Measurements from ENCODE around the gene CLDN14. TPM values are rescaled to one million over a fixed set of nuclear protein-coding genes. Genes with fewer than 3 reads are reported as not detected.
A peak's percentile ranks its signal among the peaks of the same experiment; 100 is the strongest.

The CLDN14 gene, protein sequence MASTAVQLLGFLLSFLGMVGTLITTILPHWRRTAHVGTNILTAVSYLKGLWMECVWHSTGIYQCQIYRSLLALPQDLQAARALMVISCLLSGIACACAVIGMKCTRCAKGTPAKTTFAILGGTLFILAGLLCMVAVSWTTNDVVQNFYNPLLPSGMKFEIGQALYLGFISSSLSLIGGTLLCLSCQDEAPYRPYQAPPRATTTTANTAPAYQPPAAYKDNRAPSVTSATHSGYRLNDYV
- not detected in 2 replicates for total RNA-seq (2014; rRNA removed; shearing (Covaris generic))

DNA sequence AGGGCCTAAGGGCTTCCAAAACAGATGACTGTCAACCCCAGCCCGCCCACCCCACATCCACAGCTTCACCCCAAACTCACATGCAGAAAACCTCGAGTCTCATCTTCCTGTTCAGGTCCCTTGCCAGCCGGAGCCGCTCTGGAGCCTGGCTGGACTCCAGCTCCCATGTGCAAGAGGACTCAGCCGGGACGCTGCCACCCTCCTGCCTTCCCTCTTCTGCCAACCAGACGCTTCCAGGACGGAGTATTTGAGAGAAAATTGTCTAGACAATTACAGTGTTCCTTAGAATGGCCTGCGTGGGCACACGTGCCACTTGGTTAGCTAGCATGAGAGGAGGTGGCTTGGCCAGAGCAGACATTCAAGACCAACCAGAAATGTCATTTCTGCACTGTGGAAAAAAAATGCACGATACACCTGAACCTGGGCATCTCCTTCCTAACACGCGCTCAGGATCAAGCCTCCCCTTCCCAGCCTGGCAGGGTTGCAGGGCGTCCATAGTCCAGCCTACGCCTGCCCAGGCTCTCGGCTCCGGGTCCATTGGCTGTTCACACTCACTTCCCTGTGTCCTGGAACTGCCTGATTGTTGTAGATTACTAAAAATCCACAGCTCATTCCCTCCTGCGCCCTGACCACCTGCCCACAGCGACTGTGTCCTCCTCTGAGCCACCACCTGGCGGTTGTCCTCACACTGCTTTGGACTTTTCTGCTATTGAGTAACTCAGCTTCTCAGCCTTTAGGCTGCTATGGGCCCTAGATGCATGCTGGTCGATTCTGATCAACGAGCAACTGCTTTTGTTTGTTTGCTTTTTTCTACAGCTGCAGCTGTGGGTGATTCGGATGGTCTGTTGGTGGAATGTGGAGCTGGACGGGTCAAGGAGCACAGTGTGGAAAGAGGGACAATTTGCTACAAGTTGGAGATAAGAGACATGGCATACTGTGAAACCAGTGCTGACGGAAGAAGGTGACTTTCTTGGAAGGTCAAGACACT lies at the start of gene CLDN14:
TSS of gene CLDN14 (minus strand) at position 708 of the 988 bp plus-strand sequence. CDS start 18,427 bp downstream, outside the sequence.
- no peak within 1 kb of the TSS for H3K4me3 ChIP-seq
- no peaks in the 10 kb centered on the region for H3K27me3 ChIP-seq (replicated peaks)
- no peaks in the 10 kb centered on the region for H3K9me3 ChIP-seq (replicated peaks)
- no peak for DNase-seq (ENCODE audit: low read depth in 1 of 2, low spot score in 2 of 2)
- peak within 1 kb of the TSS; percentile 40; the same call in 1 of the 2 replicates for H3K27ac ChIP-seq
- H3K4me1 ChIP-seq (replicated peaks): peaks cover 16% of the 10 kb centered on the region
- H3K36me3 ChIP-seq: no peaks in the 10 kb centered on the region

DNA sequence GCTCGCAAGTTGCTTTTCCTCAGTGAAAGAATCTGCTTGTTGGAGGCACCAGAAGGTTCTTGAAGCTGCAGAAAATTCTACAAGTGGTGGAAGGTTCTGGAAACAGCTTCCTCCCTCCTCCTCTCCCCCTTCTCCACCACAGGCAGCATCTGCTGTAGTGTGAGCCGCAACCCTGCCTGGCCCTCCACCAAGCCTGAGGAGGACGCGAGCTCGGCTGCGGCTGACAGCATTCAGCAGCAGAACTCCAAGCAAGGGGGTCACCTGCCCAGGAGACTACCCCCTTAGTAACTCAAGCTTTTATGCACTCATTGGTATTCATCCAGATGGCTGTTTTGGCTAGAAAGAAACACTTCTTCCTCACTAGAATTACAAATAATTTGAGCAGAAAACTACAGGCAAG lies 48.8 kb upstream of the CLDN14 start:
- DNase-seq (ENCODE audit: low read depth in 1 of 2, low spot score in 2 of 2): no peak
- Histone ChIP-seq H3K9me3 (replicated peaks) (no peaks in the 10 kb centered on the region), H3K27me3 (replicated peaks) (peaks cover 12% of the 10 kb centered on the region), H3K36me3 (no peaks in the 10 kb centered on the region), H3K4me3 (no peak overlapping the region), H3K4me1 (replicated peaks) (no peaks in the 10 kb centered on the region), H3K27ac (no peak overlapping the region)

DNA sequence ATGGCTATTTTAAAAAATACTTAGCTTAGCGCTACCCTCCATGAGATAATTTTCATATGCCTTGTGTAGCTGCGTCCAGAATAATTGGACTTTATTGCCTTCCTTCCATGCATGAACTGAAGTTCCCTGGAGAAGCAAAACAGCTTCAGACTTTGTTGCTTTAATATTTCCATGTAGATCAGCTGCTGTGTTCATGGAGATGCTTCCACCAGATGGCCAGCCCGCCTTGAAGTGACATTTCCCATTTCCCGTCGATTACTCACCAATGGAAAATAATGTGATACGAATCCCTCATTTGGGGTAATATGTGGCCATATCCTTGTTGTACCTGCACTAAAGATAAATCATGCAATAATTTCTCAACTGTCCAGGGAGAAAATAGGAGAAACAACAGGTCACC lies 47.4 kb upstream of the CLDN14 start:
- DNase-seq (ENCODE audit: low read depth in 1 of 2, low spot score in 2 of 2): no peak
- Histone ChIP-seq H3K27me3 (replicated peaks) (peaks cover 12% of the 10 kb centered on the region), H3K27ac (no peak overlapping the region), H3K36me3 (no peaks in the 10 kb centered on the region), H3K4me3 (no peak overlapping the region), H3K9me3 (replicated peaks) (no peaks in the 10 kb centered on the region), H3K4me1 (replicated peaks) (no peaks in the 10 kb centered on the region)

DNA sequence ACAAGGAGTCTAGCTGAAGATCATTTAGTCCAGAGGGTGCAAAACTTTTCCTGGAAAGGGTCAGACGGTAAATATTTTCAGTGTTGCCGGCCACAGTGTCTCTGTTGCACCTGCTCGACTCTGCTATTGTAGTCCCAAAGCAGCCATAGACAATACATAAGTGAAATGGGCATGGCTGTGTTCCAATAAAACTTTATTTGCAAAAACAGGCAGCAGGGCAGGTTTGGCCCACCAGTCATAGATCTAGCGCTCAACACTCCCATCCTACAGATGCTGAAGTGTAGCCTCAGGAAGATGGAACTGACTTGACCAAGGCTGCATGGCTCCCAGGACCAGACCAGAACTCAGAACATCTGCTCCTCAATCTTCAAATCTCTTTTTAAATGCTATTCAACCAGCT lies 46.2 kb upstream of the CLDN14 start:
- Histone ChIP-seq H3K9me3 (replicated peaks) (no peaks in the 10 kb centered on the region), H3K27ac (no peak overlapping the region), H3K27me3 (replicated peaks) (peaks cover 12% of the 10 kb centered on the region), H3K4me1 (replicated peaks) (no peaks in the 10 kb centered on the region), H3K36me3 (no peaks in the 10 kb centered on the region), H3K4me3 (no peak overlapping the region)
- no peak for DNase-seq (ENCODE audit: low read depth in 1 of 2, low spot score in 2 of 2)

DNA sequence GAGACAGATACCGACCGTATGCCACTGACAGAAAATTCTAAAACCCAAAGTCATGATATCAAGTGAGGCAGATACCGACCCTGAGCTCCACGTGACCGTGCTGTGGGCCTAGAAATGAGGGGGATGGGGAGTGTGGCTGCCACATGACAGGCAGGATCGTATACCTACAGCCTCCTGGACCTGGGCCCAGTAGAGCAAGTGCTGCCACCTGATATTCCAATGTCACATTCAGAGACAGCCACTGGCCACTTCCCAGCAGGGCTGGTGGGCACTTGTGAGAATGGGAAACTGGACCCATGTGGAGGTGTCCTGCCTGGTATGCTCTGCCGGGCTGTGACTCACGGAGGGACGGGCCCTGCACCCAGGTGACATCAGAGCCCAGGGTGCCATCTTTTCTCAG lies 44.6 kb upstream of the CLDN14 start:
- Histone ChIP-seq H3K27me3 (replicated peaks) (peaks cover 8% of the 10 kb centered on the region), H3K27ac (no peak overlapping the region), H3K4me3 (no peak overlapping the region), H3K36me3 (no peaks in the 10 kb centered on the region), H3K4me1 (replicated peaks) (no peaks in the 10 kb centered on the region), H3K9me3 (replicated peaks) (no peaks in the 10 kb centered on the region)
- DNase-seq (ENCODE audit: low read depth in 1 of 2, low spot score in 2 of 2): no peak

DNA sequence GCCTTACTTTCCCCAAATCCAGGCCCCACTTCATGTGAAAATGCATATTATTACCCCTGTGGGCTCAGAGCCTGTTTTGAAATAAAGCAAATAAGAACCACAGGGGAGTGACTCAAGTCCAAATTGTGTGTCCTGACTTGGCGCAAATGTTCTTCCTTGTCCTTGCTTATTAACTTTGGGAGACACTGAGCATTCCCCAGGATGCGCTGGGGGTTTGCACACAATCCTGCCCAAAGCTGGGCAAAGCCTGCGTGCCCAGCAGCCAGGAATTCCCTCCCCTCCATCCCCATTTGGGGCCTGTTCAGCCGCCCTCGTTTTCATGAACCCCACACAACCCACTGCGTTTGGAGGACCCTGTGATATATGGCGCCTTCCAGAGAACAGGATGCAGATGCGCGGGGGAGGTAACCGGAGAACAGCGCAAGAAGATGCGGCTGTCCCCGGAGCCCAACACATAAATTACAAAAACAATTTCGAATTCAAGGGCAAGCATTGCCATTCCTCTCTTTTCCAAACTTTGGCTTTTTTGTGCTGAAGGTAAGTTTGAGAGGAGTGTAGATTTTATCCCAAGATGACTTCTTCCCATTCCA lies 42.4 kb upstream of the CLDN14 start:
- Histone ChIP-seq H3K9me3 (replicated peaks) (no peaks in the 10 kb centered on the region), H3K27ac (no peak overlapping the region), H3K36me3 (no peaks in the 10 kb centered on the region), H3K4me1 (replicated peaks) (no peaks in the 10 kb centered on the region), H3K4me3 (no peak overlapping the region), H3K27me3 (replicated peaks) (0 out of 2 replicates have a peak, but pooled peaks cover 3% of the 10 kb centered on the region)
- DNase-seq (ENCODE audit: low read depth in 1 of 2, low spot score in 2 of 2): no peak

DNA sequence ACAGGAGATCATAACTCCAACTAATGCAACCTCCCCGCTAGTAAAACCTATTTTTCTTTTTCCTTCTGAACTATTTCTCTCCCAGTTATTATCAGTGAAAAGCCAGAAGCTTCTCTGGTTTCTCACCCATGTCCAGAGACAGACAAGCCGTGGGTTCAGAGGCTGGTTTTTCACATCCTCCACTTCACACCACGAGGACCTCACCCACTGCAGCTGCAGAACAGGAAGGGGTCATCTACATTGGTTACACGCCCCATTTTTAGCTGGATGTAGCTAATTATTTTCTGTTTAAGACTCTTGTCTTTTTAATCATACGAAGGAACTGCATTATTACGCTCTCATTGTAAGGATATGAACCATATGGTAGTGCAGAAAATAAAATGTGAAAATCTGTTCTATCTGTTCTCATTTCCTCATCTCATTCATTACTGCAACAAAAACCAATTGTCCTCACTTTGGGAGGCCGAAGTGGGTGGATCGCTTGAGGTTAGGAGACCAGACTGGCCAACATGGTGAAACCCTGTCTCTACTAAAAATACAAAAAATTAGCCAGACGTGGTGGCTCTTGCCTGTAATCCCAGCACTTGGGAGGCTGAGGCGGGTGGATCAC lies 39.1 kb upstream of the CLDN14 start:
- no peak overlapping the region for H3K4me3 ChIP-seq
- no peaks in the 10 kb centered on the region for H3K36me3 ChIP-seq
- H3K4me1 ChIP-seq (replicated peaks): no peaks in the 10 kb centered on the region
- H3K9me3 ChIP-seq (replicated peaks): no peaks in the 10 kb centered on the region
- DNase-seq (ENCODE audit: low read depth in 1 of 2, low spot score in 2 of 2): no peak
- no peak overlapping the region for H3K27ac ChIP-seq
- H3K27me3 ChIP-seq (replicated peaks): no peaks in the 10 kb centered on the region

DNA sequence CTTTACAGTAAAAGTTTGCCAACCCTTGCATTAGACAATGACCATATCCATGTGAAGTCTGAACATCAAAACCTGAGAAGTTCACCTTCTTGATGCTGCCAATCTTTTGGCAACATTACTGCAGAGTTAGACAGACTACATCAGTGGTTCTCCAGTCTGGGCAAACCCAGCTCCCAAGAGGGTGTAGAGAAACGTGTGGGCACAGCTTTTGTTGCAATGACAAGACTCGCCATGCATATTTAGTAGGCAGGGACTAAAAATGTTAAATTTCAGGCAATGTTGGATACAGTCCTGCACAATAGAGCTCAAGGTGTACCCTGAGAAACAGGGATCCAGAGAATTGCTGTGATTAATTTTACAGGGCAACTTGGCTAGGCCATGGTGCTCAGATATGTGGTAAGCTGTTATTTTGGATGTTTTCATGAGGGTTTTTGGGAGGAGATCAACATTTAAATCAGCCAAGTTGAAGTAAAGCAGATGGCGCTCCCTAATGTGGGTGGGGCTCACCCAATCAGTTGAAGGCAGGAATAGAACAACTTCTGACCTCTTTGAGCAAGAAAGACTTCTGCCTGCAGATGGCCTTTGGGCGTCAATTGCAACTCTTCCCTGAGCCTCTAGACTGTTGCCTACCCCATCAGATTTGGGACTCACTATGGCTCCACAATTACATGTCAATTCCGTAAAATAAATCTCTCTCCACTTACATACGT lies 37.6 kb upstream of the CLDN14 start:
- no peak overlapping the region for H3K4me3 ChIP-seq
- DNase-seq (ENCODE audit: low read depth in 1 of 2, low spot score in 2 of 2): no peak
- no peaks in the 10 kb centered on the region for H3K4me1 ChIP-seq (replicated peaks)
- no peaks in the 10 kb centered on the region; the same call in 1 of the 2 replicates for H3K27me3 ChIP-seq (replicated peaks)
- no peak overlapping the region for H3K27ac ChIP-seq
- no peaks in the 10 kb centered on the region for H3K9me3 ChIP-seq (replicated peaks)
- no peaks in the 10 kb centered on the region for H3K36me3 ChIP-seq

DNA sequence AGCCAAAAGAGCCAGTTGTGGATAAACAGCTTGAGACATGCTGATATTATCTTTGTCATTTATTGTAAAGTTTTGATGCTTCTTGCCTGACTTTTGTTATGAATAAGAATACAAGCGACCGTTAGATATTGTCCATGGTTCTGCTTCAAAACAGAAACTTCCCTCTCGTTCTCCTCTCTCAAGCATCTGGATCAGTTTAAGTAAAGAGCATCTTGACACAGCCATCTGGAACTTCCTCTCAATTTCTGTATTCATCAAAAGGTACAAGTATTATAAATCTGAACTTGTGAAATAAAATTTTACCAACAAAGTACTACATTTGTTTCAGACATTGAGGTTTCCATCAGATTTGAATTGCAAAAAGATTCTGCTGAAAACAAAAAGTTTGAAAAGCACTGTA lies 36.4 kb upstream of the CLDN14 start:
- Histone ChIP-seq H3K27me3 (replicated peaks) (no peaks in the 10 kb centered on the region; the same call in 1 of the 2 replicates), H3K27ac (no peak overlapping the region), H3K4me1 (replicated peaks) (no peaks in the 10 kb centered on the region), H3K4me3 (no peak overlapping the region), H3K36me3 (no peaks in the 10 kb centered on the region), H3K9me3 (replicated peaks) (no peaks in the 10 kb centered on the region)
- DNase-seq (ENCODE audit: low read depth in 1 of 2, low spot score in 2 of 2): no peak

DNA sequence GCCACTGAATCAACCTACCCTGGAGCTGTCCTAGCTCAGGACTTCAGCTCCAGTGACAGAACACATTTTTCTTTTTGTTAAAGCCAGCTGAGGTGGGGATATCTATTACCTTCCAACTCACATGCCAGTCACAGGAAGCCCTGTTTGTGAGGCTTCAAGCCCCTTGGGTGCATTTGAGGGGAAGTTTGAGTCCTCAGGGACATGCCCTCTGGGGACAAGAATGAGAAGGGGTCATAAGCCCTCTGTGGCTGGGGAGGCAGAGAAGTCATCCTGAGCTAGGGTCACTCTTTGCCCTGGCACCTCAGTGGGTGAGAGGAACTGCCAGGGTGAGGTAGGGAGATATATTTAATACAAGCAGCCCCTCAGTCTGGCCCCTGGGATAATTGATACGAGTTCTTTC lies 33.5 kb upstream of the CLDN14 start:
- Histone ChIP-seq H3K27me3 (replicated peaks) (no peaks in the 10 kb centered on the region; the same call in 1 of the 2 replicates), H3K36me3 (no peaks in the 10 kb centered on the region), H3K4me3 (no peak overlapping the region), H3K4me1 (replicated peaks) (no peaks in the 10 kb centered on the region), H3K27ac (no peak overlapping the region), H3K9me3 (replicated peaks) (no peaks in the 10 kb centered on the region)
- DNase-seq (ENCODE audit: low read depth in 1 of 2, low spot score in 2 of 2): no peak

DNA sequence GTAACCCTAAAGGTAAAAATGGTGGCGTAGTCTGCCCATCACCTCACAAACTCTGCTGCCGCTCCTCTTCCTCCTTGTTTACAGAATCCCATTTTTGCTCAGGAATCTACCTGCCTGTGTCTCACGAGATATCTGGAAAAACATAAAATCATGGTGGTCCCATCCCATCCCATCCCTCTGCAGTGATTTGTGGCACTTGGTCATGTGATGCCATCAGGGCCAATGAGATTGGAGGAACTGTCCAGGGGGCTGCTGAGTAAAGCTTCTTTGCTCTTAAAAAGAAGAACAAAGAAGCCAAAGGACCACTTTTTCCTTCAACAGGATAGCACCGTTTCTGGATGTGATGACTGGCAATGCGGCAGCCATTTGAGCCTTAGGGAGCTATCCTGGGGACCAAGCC lies 33.0 kb upstream of the CLDN14 start:
- no peak overlapping the region for H3K4me3 ChIP-seq

DNA sequence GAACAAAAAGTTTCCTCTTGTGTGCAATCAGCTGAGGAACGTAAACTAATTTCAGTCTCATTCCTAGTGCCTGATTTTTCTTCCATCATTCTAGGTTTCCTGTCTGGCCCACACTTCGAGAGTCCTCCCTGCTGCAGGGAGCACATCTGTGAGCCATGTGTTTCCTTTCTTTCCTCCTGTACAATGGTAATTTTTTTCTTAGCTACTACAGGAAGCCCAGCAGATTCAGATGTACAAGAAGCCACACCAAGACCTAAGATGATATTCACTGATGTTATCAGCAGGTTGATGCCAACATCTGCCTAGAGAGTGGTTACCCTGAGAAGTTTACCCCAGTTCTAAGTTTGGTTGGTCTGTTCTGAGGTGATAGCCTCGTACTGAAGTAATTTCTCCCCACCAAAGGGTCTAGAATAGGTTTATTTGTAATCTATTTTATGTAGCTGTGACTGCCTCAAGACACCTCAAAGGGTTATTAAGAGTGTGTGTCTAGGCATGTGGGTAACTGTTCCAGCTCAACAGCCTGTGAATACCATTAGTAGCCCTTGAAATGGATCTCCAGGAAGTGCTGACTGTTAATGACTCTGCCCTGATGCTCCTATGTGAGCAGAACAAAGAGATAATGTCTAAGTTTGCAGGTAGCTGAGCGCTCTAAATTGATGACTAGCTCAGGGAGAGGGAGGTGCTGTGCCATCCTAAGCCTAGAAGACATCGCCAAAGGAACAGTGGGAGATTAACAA lies 31.7 kb upstream of the CLDN14 start:
- no peaks in the 10 kb centered on the region for H3K4me1 ChIP-seq (replicated peaks)
- H3K27ac ChIP-seq: no peak overlapping the region
- no peak for DNase-seq (ENCODE audit: low read depth in 1 of 2, low spot score in 2 of 2)
- no peaks in the 10 kb centered on the region for H3K9me3 ChIP-seq (replicated peaks)
- H3K36me3 ChIP-seq: no peaks in the 10 kb centered on the region
- no peak overlapping the region for H3K4me3 ChIP-seq
- H3K27me3 ChIP-seq (replicated peaks): no peaks in the 10 kb centered on the region; the same call in 1 of the 2 replicates

More for the DNA sequence above, 33.0 kb upstream of the CLDN14 start:
- Histone ChIP-seq H3K4me1 (replicated peaks) (no peaks in the 10 kb centered on the region), H3K27ac (no peak overlapping the region), H3K36me3 (no peaks in the 10 kb centered on the region), H3K27me3 (replicated peaks) (no peaks in the 10 kb centered on the region; the same call in 1 of the 2 replicates), H3K9me3 (replicated peaks) (no peaks in the 10 kb centered on the region)
- DNase-seq (ENCODE audit: low read depth in 1 of 2, low spot score in 2 of 2): no peak

All from SJSA1 (cell line).